Stomach (tissue), 4 donors: Measurements from ENCODE around the gene VEZT.

Experiments
- POLR2A ChIP-seq, 4 donors: fragments of 450-650 bp; IDR thresholded peaks; one replicate each; pipeline ENCODE4 v1.6.1; 2016; ENCODE audit warnings: antibody characterized with exemption in 4 of 4, control low read depth in 2 of 4, mild to moderate bottlenecking in 1 of 4, moderate library complexity in 1 of 4
- POLR2AphosphoS5 ChIP-seq, 3 donors: sonication (generic); formaldehyde crosslinking; IDR thresholded peaks; one replicate each; pipeline ENCODE4 v1.6.1; 2016; ENCODE audit warnings: antibody characterized with exemption in 3 of 3
- TF ChIP-seq, protein P1 (sequence below), 7 experiments: fragments of 450-650 bp in 4 of 7; fragments of 200-600 bp in 3 of 7; sonication (generic) in 3 of 7; IDR thresholded peaks; one replicate each; pipeline ENCODE4 v1.5.1; 2016 to 2019; ENCODE audit warnings: antibody characterized with exemption in 7 of 7, control low read depth in 2 of 7, mild to moderate bottlenecking in 1 of 7

GRCh38 chr12:95224202-95225170, 6.9 kb downstream of the VEZT start:
- TF ChIP-seq POLR2A (IDR thresholded peaks at IDR 0.05) (no peak), POLR2AphosphoS5 (IDR thresholded peaks at IDR 0.05) (no peak)
- TF ChIP-seq, protein P1, sequence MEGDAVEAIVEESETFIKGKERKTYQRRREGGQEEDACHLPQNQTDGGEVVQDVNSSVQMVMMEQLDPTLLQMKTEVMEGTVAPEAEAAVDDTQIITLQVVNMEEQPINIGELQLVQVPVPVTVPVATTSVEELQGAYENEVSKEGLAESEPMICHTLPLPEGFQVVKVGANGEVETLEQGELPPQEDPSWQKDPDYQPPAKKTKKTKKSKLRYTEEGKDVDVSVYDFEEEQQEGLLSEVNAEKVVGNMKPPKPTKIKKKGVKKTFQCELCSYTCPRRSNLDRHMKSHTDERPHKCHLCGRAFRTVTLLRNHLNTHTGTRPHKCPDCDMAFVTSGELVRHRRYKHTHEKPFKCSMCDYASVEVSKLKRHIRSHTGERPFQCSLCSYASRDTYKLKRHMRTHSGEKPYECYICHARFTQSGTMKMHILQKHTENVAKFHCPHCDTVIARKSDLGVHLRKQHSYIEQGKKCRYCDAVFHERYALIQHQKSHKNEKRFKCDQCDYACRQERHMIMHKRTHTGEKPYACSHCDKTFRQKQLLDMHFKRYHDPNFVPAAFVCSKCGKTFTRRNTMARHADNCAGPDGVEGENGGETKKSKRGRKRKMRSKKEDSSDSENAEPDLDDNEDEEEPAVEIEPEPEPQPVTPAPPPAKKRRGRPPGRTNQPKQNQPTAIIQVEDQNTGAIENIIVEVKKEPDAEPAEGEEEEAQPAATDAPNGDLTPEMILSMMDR (IDR thresholded peaks at IDR 0.05) = no peak
